ENCODE data around the gene KCNH4. TPM values are rescaled to one million over a fixed set of nuclear protein-coding genes. Genes with fewer than 3 reads are reported as not detected.
A peak's percentile ranks its signal among the peaks of the same experiment; 100 is the strongest.

Gene KCNH4
- total and polyA plus RNA-seq, 2 of the 13 experiments (the other 11 are each of a cell fraction or from before 2014, with no cell fraction given) = 0.01 to 0.09 TPM

GRCh38 chr17:42135151-42135550 lies 45.8 kb downstream of the KCNH4 start:
- no peak for DNase-seq (ENCODE audit: low spot score)
- Histone ChIP-seq H4K20me1 (ENCODE audit: insufficient read depth, low read length) (peaks cover 3% of the 10 kb centered on the region), H3K36me3 (replicated peaks in 1 of 2; ENCODE audit: control insufficient read depth in 1 of 2, insufficient read depth in 2 of 2, low read length in 2 of 2) (peaks cover 8 to 54% of the 10 kb centered on the region in 2 experiments), H2AFZ (ENCODE audit: low read length) (no peak overlapping the region), H3K9me3 (ENCODE audit: low read length) (no peaks in the 10 kb centered on the region), H3K9ac (ENCODE audit: insufficient read depth, low read depth, low read length) (peak overlapping the region; percentile 16; the same call in 1 of the 2 replicates), H3K4me1 (ENCODE audit: insufficient read depth, low read length) (peaks cover 51% of the 10 kb centered on the region), H3K79me2 (ENCODE audit: insufficient read depth, low read length) (peaks cover 76% of the 10 kb centered on the region), H3K4me3 (replicated peaks in 1 of 3; ENCODE audit: insufficient read depth in 1 of 3, low read depth in 2 of 3, low read length in 3 of 3) (no peak overlapping the region), H3K27ac (ENCODE audit: extremely low read length, insufficient read depth, low read length) (peak overlapping the region; percentile 56), H3K4me2 (ENCODE audit: low read depth, low read length) (peak overlapping the region; percentile 26), H3K27me3 (ENCODE audit: control insufficient read depth in 1 of 2, insufficient read depth in 2 of 2, low read length in 2 of 2) (no peaks in the 10 kb centered on the region)
- ChIA-PET POLR2A (interaction anchor here (0.9 to 1.8 kb wide), 6 partner anchors 10 to 48 kb away, joined by 3 to 14 read pairs (median 7); partner anchors contain the start of genes KAT2A and KCNH4), CTCF (ENCODE audit: low intra/inter-chr PET ratio, low total read pairs) (no interaction called here)
- BruUV-seq (replicated peaks) = no TSS peak
- intact Hi-C loops (cut with micrococcal nuclease; ENCODE audit: unreplicated experiment) = no loop called here
- FAIRE-seq = no peak
- in situ Hi-C loops (cut with HindIII; ENCODE audit: extremely low pct_ligation_motif_present, low pct_unique_long_range_greater_than_20kb) = no loop called here
- 91% methylated on average over 6 of the region's 6 CpGs for WGBS (ENCODE audit: low lambda C conversion rate)
- no peak for ATAC-seq
- TF ChIP-seq ZNF564 (CRISPR knock-in tag; IDR thresholded peaks at IDR 0.05) (no peak), ARID5B (CRISPR knock-in tag; IDR thresholded peaks at IDR 0.05) (no peak), NR2F1 (CRISPR knock-in tag; IDR thresholded peaks at IDR 0.05) (0 out of 4 replicates have a peak, but pooled peaks of 1 of the 2 experiments have one; percentile 13), NCOA5 (CRISPR knock-in tag; IDR thresholded peaks at IDR 0.05) (no peak), ZNF816 (CRISPR knock-in tag; IDR thresholded peaks at IDR 0.05; ENCODE audit: borderline replicate concordance) (no peak), HMGA1 (CRISPR knock-in tag; conservative IDR thresholded peaks at IDR 0.05) (no peak), FOXK2 (IDR thresholded peaks at IDR 0.05) (no peak), CEBPB (IDR thresholded peaks at IDR 0.05; ENCODE audit: borderline replicate concordance, low read depth, low read length) (peak; percentile 62), KDM1A (CRISPR knock-in tag; IDR thresholded peaks at IDR 0.05) (no peak), RXRB (CRISPR knock-in tag; IDR thresholded peaks at IDR 0.05; ENCODE audit: borderline replicate concordance) (no peak), MLLT10 (CRISPR knock-in tag; IDR thresholded peaks at IDR 0.05) (no peak), ZNF792 (CRISPR knock-in tag; IDR thresholded peaks at IDR 0.05) (no peak), CEBPG (CRISPR knock-in tag; IDR thresholded peaks at IDR 0.05) (peak; percentile 44; the same call in 1 of the 2 replicates)
- TF ChIP-seq, protein P1, sequence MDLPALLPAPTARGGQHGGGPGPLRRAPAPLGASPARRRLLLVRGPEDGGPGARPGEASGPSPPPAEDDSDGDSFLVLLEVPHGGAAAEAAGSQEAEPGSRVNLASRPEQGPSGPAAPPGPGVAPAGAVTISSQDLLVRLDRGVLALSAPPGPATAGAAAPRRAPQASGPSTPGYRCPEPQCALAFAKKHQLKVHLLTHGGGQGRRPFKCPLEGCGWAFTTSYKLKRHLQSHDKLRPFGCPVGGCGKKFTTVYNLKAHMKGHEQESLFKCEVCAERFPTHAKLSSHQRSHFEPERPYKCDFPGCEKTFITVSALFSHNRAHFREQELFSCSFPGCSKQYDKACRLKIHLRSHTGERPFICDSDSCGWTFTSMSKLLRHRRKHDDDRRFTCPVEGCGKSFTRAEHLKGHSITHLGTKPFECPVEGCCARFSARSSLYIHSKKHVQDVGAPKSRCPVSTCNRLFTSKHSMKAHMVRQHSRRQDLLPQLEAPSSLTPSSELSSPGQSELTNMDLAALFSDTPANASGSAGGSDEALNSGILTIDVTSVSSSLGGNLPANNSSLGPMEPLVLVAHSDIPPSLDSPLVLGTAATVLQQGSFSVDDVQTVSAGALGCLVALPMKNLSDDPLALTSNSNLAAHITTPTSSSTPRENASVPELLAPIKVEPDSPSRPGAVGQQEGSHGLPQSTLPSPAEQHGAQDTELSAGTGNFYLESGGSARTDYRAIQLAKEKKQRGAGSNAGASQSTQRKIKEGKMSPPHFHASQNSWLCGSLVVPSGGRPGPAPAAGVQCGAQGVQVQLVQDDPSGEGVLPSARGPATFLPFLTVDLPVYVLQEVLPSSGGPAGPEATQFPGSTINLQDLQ (CRISPR knock-in tag; IDR thresholded peaks at IDR 0.05) = no peak
- TF ChIP-seq, protein P2, sequence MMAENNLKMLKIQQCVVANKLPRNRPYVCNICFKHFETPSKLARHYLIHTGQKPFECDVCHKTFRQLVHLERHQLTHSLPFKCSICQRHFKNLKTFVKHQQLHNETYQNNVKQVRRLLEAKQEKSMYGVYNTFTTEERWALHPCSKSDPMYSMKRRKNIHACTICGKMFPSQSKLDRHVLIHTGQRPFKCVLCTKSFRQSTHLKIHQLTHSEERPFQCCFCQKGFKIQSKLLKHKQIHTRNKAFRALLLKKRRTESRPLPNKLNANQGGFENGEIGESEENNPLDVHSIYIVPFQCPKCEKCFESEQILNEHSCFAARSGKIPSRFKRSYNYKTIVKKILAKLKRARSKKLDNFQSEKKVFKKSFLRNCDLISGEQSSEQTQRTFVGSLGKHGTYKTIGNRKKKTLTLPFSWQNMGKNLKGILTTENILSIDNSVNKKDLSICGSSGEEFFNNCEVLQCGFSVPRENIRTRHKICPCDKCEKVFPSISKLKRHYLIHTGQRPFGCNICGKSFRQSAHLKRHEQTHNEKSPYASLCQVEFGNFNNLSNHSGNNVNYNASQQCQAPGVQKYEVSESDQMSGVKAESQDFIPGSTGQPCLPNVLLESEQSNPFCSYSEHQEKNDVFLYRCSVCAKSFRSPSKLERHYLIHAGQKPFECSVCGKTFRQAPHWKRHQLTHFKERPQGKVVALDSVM (CRISPR knock-in tag; IDR thresholded peaks at IDR 0.05) = peak; percentile 71; the same call in 1 of the 2 replicates
- TF ChIP-seq, protein P3, sequence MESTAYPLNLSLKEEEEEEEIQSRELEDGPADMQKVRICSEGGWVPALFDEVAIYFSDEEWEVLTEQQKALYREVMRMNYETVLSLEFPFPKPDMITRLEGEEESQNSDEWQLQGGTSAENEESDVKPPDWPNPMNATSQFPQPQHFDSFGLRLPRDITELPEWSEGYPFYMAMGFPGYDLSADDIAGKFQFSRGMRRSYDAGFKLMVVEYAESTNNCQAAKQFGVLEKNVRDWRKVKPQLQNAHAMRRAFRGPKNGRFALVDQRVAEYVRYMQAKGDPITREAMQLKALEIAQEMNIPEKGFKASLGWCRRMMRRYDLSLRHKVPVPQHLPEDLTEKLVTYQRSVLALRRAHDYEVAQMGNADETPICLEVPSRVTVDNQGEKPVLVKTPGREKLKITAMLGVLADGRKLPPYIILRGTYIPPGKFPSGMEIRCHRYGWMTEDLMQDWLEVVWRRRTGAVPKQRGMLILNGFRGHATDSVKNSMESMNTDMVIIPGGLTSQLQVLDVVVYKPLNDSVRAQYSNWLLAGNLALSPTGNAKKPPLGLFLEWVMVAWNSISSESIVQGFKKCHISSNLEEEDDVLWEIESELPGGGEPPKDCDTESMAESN (CRISPR knock-in tag; conservative IDR thresholded peaks at IDR 0.05) = no peak

Measured in HepG2 (cell line).